ENCODE measurements around the gene SSNA1.

GRCh38 chr9:137199411-137200121, 11.1 kb downstream of the SSNA1 start:
- TF ChIP-seq POLR2A (IDR thresholded peaks at IDR 0.05) (no peak), CTCF (IDR thresholded peaks at IDR 0.05) (no peak)

Measured in thyroid gland (tissue), 4 donors.